Measurements from ENCODE around the gene BTBD9. TPM values are rescaled to one million over a fixed set of nuclear protein-coding genes. Genes with fewer than 3 reads are reported as not detected.

The BTBD9 gene
- 1 to 10 TPM; 4.5 to 7.5 (median 5.7) TPM for total RNA-seq
- long read RNA-seq, result 0 reads

- Histone ChIP-seq H3K27ac (peak within 1 kb of the TSS; percentile 81 to 86 (median 81)), H3K4me1 (peaks cover 0 to 13% (median 5%) of the 10 kb centered on the region in 4 donors), H3K4me3 (peak within 1 kb of the TSS; percentile 95 to 98 (median 96)), H3K9me3 (no peaks in the 10 kb centered on the region), H3K27me3 (no peaks in the 10 kb centered on the region), H3K36me3 (no peaks in the 10 kb centered on the region)
- ATAC-seq, result peak; percentile 88 to 94 (median 91)
- WGBS (ENCODE audit: insufficient coverage, low coverage, low lambda C conversion rate, missing lambda C conversion rate), result 0% methylated on average over 2 of the region's 82 CpGs
- TF ChIP-seq CTCF (IDR thresholded peaks at IDR 0.05) (no peak), POLR2A (IDR thresholded peaks at IDR 0.05) (peak; percentile 50)
- DNase-seq, result peak; percentile 80 to 86 (median 84)
- intact Hi-C loops (cut with DNase I), result no loop called here
Measured at GRCh38 chr6:38639498-38640215, at the start of gene BTBD9. BTBD9 (minus strand) TSS chr6:38639929.

GRCh38 chr6:38688579-38689087 lies 48.9 kb upstream of the BTBD9 start:
- intact Hi-C loops (cut with DNase I), result no loop called here
- Histone ChIP-seq H3K36me3 (peaks cover 0 to 5% (median under 1%) of the 10 kb centered on the region in 4 donors), H3K9me3 (no peaks in the 10 kb centered on the region), H3K27ac (peak overlapping the region in 1 of 3 donors; percentile 6), H3K27me3 (no peaks in the 10 kb centered on the region), H3K4me1 (peaks cover 0 to 35% (median 15%) of the 10 kb centered on the region in 4 donors), H3K4me3 (no peak overlapping the region)
- TF ChIP-seq CTCF (IDR thresholded peaks at IDR 0.05), result no peak
- TF ChIP-seq POLR2A (IDR thresholded peaks at IDR 0.05), result no peak
- DNase-seq, result peak in 2 of 3 donors; percentile 51 to 54
- WGBS (ENCODE audit: insufficient coverage, low coverage, low lambda C conversion rate, missing lambda C conversion rate), result 24% methylated on average over 5 of the region's 6 CpGs
- ATAC-seq, result peak; percentile 55 to 65 (median 62)

- ATAC-seq (no peak), DNase-seq (no peak)
- Histone ChIP-seq H3K36me3 (peaks cover 0 to 15% (median under 1%) of the 10 kb centered on the region in 4 donors), H3K4me1 (peaks cover 0 to 35% (median 15%) of the 10 kb centered on the region in 4 donors), H3K27me3 (no peaks in the 10 kb centered on the region), H3K4me3 (no peak overlapping the region), H3K27ac (peak overlapping the region in 2 of 3 donors; percentile 7 to 74), H3K9me3 (no peaks in the 10 kb centered on the region)
- intact Hi-C loops (cut with DNase I), result no loop called here
- TF ChIP-seq POLR2A (IDR thresholded peaks at IDR 0.05) (no peak), CTCF (IDR thresholded peaks at IDR 0.05) (no peak)
- WGBS (ENCODE audit: insufficient coverage, low coverage, low lambda C conversion rate, missing lambda C conversion rate), result 79% methylated on average over 1 of the region's 1 CpG
Measured at GRCh38 chr6:38687549-38687948, 47.8 kb upstream of the BTBD9 start.

- 61% methylated on average over 2 of the region's 2 CpGs for WGBS (ENCODE audit: insufficient coverage, low coverage, low lambda C conversion rate, missing lambda C conversion rate)
- no peaks in the 10 kb centered on the region for H3K27me3 ChIP-seq
- no peak overlapping the region for H3K4me3 ChIP-seq
- peaks cover 0 to 15% (median under 1%) of the 10 kb centered on the region in 4 donors for H3K36me3 ChIP-seq
- H3K27ac ChIP-seq, result peak overlapping the region in 2 of 3 donors; percentile 7 to 74
- intact Hi-C loops (cut with DNase I), result no loop called here
- ATAC-seq (peak; percentile 85 to 89 (median 87)), DNase-seq (peak in 1 of 3 donors; percentile 63)
- H3K9me3 ChIP-seq, result no peaks in the 10 kb centered on the region
- TF ChIP-seq CTCF (IDR thresholded peaks at IDR 0.05), result no peak
- no peak for TF ChIP-seq POLR2A (IDR thresholded peaks at IDR 0.05)
- H3K4me1 ChIP-seq, result peaks cover 0 to 35% (median 15%) of the 10 kb centered on the region in 4 donors
Measured at GRCh38 chr6:38687043-38687353, 47.3 kb upstream of the BTBD9 start.
